Chondrocyte (in vitro differentiated cells): Measurements from ENCODE around the gene CCND3. TPM values are rescaled to one million over a fixed set of nuclear protein-coding genes. Genes with fewer than 3 reads are reported as not detected.

Experiments
- DNase-seq: peaks from one replicate; pipeline ENCODE4 v3.0.0; 2021; ENCODE audit warnings: mixed read lengths, low spot score
- H3K27ac Mint-ChIP-seq: one replicate; pipeline ENCODE4 v1.8.0; 2021; ENCODE audit warnings: mild to moderate bottlenecking, moderate library complexity, mixed read lengths; ENCODE audit not compliant: unreplicated experiment
- H3K27me3 Mint-ChIP-seq: 2 replicates; pipeline ENCODE4 v1.8.0; 2021; ENCODE audit warnings: low read depth, mixed read lengths
- H3K36me3 Mint-ChIP-seq: 2 replicates; pipeline ENCODE4 v1.8.0; 2021; ENCODE audit warnings: low read depth, mixed read lengths
- H3K4me1 Mint-ChIP-seq: 2 replicates; pipeline ENCODE4 v1.8.0; 2021; ENCODE audit warnings: low read depth, mild to moderate bottlenecking, mixed read lengths
- H3K4me3 Mint-ChIP-seq: one replicate; pipeline ENCODE4 v1.8.0; 2021; ENCODE audit warnings: mild to moderate bottlenecking, moderate library complexity, mixed read lengths; ENCODE audit not compliant: unreplicated experiment
- H3K9me3 Mint-ChIP-seq: 2 replicates; pipeline ENCODE4 v1.8.0; 2021; ENCODE audit warnings: low read depth, mixed read lengths
- CTCF ChIP-seq: fragments of 200-600 bp; sonication (generic); IDR thresholded peaks from 2 replicates; pipeline ENCODE4 v1.5.0; 2021; ENCODE audit warnings: antibody characterized with exemption, mild to moderate bottlenecking, moderate library complexity
- total RNA-seq: library from RNA; stranded (reverse); gene quantifications from 3 replicates; pipeline ENCODE4 v1.2.1, GENCODE V29; 2021

Gene CCND3
- total RNA-seq, 1 donor from 2014 or later: 52.9 TPM

GRCh38 chr6:41900861-41901260 is 40.7 kb downstream of the CCND3 start:
- no peak for TF ChIP-seq CTCF
- no peak for DNase-seq
- peaks cover 12% of the 10 kb centered on the region for H3K36me3 Mint-ChIP-seq
- H3K27me3 Mint-ChIP-seq: no peaks in the 10 kb centered on the region
- H3K4me1 Mint-ChIP-seq: peaks cover 6% of the 10 kb centered on the region
- H3K9me3 Mint-ChIP-seq: no peaks in the 10 kb centered on the region
- H3K4me3 Mint-ChIP-seq: no peak overlapping the region
- no peak overlapping the region for H3K27ac Mint-ChIP-seq

GRCh38 chr6:41896281-41896680 is 45.3 kb downstream of the CCND3 start:
- no peaks in the 10 kb centered on the region for H3K27me3 Mint-ChIP-seq
- no peak overlapping the region for H3K4me3 Mint-ChIP-seq
- no peak for DNase-seq
- no peaks in the 10 kb centered on the region for H3K9me3 Mint-ChIP-seq
- peaks cover 8% of the 10 kb centered on the region for H3K4me1 Mint-ChIP-seq
- TF ChIP-seq CTCF: no peak
- no peaks in the 10 kb centered on the region for H3K36me3 Mint-ChIP-seq
- peak overlapping the region; percentile 92 for H3K27ac Mint-ChIP-seq

- H3K4me3 Mint-ChIP-seq: no peak within 1 kb of the TSS
- no peaks in the 10 kb centered on the region for H3K27me3 Mint-ChIP-seq
- H3K4me1 Mint-ChIP-seq: peaks cover 8% of the 10 kb centered on the region
- no peaks in the 10 kb centered on the region for H3K9me3 Mint-ChIP-seq
- H3K27ac Mint-ChIP-seq: peak within 1 kb of the TSS; percentile 92
- TF ChIP-seq CTCF: peak; percentile 8
- no peaks in the 10 kb centered on the region for H3K36me3 Mint-ChIP-seq
- DNase-seq: peak; percentile 95
Observed at GRCh38 chr6:41895300-41896233, 46.0 kb downstream of the CCND3 start, which contains the start of gene USP49. USP49 (minus strand) TSS chr6:41895375; CDS start chr6:41806983, 88,392 bp downstream.

- no peak for DNase-seq
- Mint-ChIP-seq H3K9me3 (no peaks in the 10 kb centered on the region), H3K4me1 (peaks cover 8% of the 10 kb centered on the region), H3K27me3 (no peaks in the 10 kb centered on the region), H3K36me3 (no peaks in the 10 kb centered on the region), H3K27ac (peak overlapping the region; percentile 92), H3K4me3 (no peak overlapping the region)
- no peak for TF ChIP-seq CTCF
Observed at GRCh38 chr6:41894366-41895299, 47.0 kb downstream of the CCND3 start.
